Measurements from ENCODE around the gene GLYATL2.

Gene GLYATL2

DNA sequence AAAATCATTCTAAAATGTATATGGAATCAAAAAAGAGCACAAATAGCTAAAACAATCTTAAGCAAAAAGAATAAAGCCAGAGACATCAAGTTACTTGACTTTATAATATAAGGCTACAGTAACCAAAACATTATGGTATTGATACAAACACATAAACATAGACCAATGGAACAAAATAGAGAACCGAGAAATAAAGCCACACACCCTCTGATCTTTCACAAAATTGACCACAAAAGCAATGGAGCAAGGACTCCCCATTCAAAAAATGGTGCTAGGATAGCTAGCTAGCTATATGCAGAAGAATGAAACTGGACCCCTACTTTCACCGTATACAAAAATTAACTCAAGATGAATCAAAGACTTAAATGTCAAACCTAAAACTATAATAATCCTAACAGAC, 43.2 kb downstream of the GLYATL2 start:
- Histone ChIP-seq H3K27me3 (ENCODE audit: control insufficient read depth, insufficient read depth, low read length) (no peaks in the 10 kb centered on the region), H3K4me1 (ENCODE audit: control insufficient read depth, insufficient read depth, low read length) (0 out of 2 replicates have a peak, but pooled peaks cover 7% of the 10 kb centered on the region), H3K4me3 (ENCODE audit: low read depth, low read length) (no peak overlapping the region), H3K9ac (ENCODE audit: low read length) (no peak overlapping the region), H3K9me3 (ENCODE audit: control insufficient read depth, insufficient read depth, low read depth, low read length) (peaks cover 10% of the 10 kb centered on the region; the same call in 1 of the 2 replicates), H3K36me3 (ENCODE audit: control insufficient read depth, insufficient read depth, low read length) (no peaks in the 10 kb centered on the region), H3K27ac (ENCODE audit: low read depth, low read length) (no peak overlapping the region)

DNA sequence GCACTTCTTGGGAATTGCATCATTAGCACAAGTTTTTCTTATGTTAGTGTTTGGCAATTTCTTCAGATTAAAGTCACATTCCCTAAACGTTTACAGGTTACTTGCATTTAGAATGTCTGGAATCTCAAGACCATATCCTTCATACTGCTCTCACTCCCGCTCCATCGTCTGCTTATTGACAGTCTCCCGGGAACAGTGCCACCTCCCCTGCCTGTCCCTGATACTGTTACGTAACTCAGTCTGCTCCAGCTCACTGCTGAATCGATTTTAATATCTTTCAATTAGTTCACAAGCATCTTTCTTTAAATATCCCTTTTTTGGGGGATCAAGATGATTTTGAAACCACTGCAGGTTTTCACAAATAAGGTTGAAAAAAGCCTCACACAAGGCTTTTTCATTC, 48.2 kb downstream of the GLYATL2 start:
- Histone ChIP-seq H3K9me3 (ENCODE audit: control insufficient read depth, insufficient read depth, low read depth, low read length) (peaks cover 15% of the 10 kb centered on the region), H3K4me3 (ENCODE audit: low read depth, low read length) (no peak overlapping the region), H3K36me3 (ENCODE audit: control insufficient read depth, insufficient read depth, low read length) (no peaks in the 10 kb centered on the region), H3K4me1 (ENCODE audit: control insufficient read depth, insufficient read depth, low read length) (0 out of 2 replicates have a peak, but pooled peaks cover 8% of the 10 kb centered on the region), H3K9ac (ENCODE audit: low read length) (no peak overlapping the region), H3K27me3 (ENCODE audit: control insufficient read depth, insufficient read depth, low read length) (no peaks in the 10 kb centered on the region), H3K27ac (ENCODE audit: low read depth, low read length) (no peak overlapping the region)

DNA sequence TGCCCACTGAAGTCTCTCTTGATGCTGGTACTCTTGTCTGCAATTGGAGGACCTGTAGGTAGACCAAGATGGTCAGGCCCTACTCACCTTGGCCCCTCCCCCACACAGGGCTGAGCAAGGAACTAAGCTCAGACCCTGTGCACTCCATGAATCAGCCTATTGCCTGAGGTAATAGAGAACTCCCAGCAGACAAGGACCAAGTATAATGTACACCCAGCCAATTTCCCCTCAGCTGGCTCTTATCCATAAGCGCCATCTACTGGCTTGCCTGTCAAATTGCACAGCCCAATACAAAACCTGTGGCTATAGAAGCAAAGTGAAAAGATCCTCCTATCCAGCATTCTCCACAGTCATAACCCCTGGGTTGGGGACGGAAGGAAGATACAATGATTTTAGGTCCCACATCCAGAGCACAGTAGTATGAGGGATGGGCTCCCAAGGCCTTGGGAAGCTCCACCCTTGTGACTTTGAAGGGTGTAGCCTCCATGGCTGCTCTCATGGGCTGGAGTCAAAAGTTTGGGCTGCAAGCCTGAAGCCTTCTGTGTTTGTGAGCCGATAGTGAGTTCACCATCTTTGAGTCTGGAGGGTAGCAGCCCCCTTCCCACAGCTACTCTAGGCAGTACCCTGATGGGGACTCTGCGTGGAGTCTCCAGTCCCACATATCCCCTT, 56.0 kb downstream of the GLYATL2 start:
- no peak overlapping the region for H3K27ac ChIP-seq (ENCODE audit: low read depth, low read length)
- H3K9me3 ChIP-seq (ENCODE audit: control insufficient read depth, insufficient read depth, low read depth, low read length): peaks cover 6% of the 10 kb centered on the region

DNA sequence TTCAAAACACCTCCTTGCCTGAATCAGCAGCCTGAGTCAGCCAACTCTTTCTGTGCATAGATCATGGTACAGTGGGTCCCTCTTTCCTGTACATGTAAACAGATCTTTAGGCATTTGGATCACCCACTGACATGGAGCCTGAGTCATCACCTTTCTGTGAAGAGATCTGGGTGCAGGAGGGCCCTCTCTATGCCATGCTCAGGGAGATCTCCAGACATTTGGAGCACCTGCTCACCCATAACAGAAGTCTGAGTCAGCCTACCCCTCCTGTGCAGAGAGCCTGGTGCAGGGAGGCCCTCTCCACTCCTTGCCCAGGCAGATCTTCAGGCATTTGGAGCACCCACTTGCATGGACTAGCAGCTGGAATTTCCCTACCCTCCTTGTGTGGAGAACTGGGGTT, 56.6 kb downstream of the GLYATL2 start:
- no peaks in the 10 kb centered on the region for H3K27me3 ChIP-seq (ENCODE audit: control insufficient read depth, insufficient read depth, low read length)
- H3K9me3 ChIP-seq (ENCODE audit: control insufficient read depth, insufficient read depth, low read depth, low read length): peaks cover 2% of the 10 kb centered on the region; the same call in 1 of the 2 replicates
- no peak overlapping the region for H3K9ac ChIP-seq (ENCODE audit: low read length)
- H3K4me3 ChIP-seq (ENCODE audit: low read depth, low read length): no peak overlapping the region
- H3K36me3 ChIP-seq (ENCODE audit: control insufficient read depth, insufficient read depth, low read length): no peaks in the 10 kb centered on the region
- H3K27ac ChIP-seq (ENCODE audit: low read depth, low read length): no peak overlapping the region
- H3K4me1 ChIP-seq (ENCODE audit: control insufficient read depth, insufficient read depth, low read length): no peaks in the 10 kb centered on the region; the same call in 1 of the 2 replicates

More for the DNA sequence above, 56.0 kb downstream of the GLYATL2 start:
- H3K9ac ChIP-seq (ENCODE audit: low read length): no peak overlapping the region
- H3K4me3 ChIP-seq (ENCODE audit: low read depth, low read length): no peak overlapping the region
- H3K36me3 ChIP-seq (ENCODE audit: control insufficient read depth, insufficient read depth, low read length): no peaks in the 10 kb centered on the region
- no peaks in the 10 kb centered on the region for H3K27me3 ChIP-seq (ENCODE audit: control insufficient read depth, insufficient read depth, low read length)
- H3K4me1 ChIP-seq (ENCODE audit: control insufficient read depth, insufficient read depth, low read length): no peaks in the 10 kb centered on the region; the same call in 1 of the 2 replicates

DNA sequence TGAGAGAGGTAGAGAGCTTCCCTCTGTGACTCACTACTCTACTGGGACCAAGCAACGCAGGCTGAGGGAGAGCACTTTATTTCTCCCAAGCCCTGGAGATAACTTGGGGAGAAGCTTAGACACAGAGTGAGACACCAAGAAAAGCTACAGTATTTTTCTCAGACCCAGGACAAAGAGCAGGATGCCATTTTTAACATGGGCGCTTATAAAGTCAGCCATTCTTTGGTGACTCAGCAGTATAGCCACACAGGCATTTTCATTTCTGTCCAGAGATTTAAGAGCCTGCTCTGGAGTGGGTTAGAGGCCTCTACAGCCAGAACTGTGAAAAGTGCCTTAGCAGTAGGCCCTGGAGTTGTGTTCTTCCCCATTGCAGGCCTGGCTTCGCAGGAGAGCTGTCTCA, 57.8 kb downstream of the GLYATL2 start:
- H3K4me1 ChIP-seq (ENCODE audit: control insufficient read depth, insufficient read depth, low read length): no peaks in the 10 kb centered on the region; the same call in 1 of the 2 replicates
- H3K36me3 ChIP-seq (ENCODE audit: control insufficient read depth, insufficient read depth, low read length): no peaks in the 10 kb centered on the region
- H3K9me3 ChIP-seq (ENCODE audit: control insufficient read depth, insufficient read depth, low read depth, low read length): peaks cover 7% of the 10 kb centered on the region
- H3K27me3 ChIP-seq (ENCODE audit: control insufficient read depth, insufficient read depth, low read length): no peaks in the 10 kb centered on the region
- no peak overlapping the region for H3K4me3 ChIP-seq (ENCODE audit: low read depth, low read length)
- no peak overlapping the region for H3K9ac ChIP-seq (ENCODE audit: low read length)
- no peak overlapping the region for H3K27ac ChIP-seq (ENCODE audit: low read depth, low read length)

DNA sequence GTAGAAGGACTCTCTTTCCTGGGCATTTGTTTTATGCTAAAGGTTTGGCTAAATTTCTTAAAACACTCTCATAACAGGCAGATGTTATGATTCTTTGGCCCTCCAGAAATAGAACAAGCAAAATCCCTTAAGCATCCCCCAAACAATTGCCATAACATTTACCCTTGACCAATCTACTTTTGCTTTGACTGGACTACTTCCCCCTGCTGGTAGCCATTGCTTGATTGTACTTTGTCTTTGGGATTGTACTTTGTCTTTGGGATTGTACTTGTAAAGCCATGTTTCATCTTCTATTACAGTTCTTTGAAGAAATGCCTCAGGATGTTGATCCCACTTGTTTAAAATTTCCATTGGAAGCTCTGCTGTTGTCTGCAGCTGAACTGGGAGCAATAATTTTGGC, 59.5 kb downstream of the GLYATL2 start:
- Histone ChIP-seq H3K27me3 (ENCODE audit: control insufficient read depth, insufficient read depth, low read length) (no peaks in the 10 kb centered on the region), H3K4me3 (ENCODE audit: low read depth, low read length) (no peak overlapping the region), H3K9ac (ENCODE audit: low read length) (no peak overlapping the region), H3K4me1 (ENCODE audit: control insufficient read depth, insufficient read depth, low read length) (no peaks in the 10 kb centered on the region; the same call in 1 of the 2 replicates), H3K9me3 (ENCODE audit: control insufficient read depth, insufficient read depth, low read depth, low read length) (peaks cover 17% of the 10 kb centered on the region), H3K36me3 (ENCODE audit: control insufficient read depth, insufficient read depth, low read length) (no peaks in the 10 kb centered on the region), H3K27ac (ENCODE audit: low read depth, low read length) (no peak overlapping the region)

Measured in HUES6 (cell line).